CD4-positive, alpha-beta T cell treated with Interleukin-17A for 4 hours (primary cell): ENCODE measurements around the gene ALPK1.
"Not testable (repeated sequence)": the region's sequence is repeated elsewhere in the genome, so short reads cannot be mapped to it uniquely, and the experiment has no call there.

Source experiments
- DNase-seq: peaks from one replicate; pipeline ENCODE4 v3.0.0-alpha.2; 2020; ENCODE audit warnings: mixed read lengths

ALPK1 gene

GRCh38 chr4:112473985-112474384 lies 176.8 kb downstream of the ALPK1 start:
- DNase-seq: no peak

DNA sequence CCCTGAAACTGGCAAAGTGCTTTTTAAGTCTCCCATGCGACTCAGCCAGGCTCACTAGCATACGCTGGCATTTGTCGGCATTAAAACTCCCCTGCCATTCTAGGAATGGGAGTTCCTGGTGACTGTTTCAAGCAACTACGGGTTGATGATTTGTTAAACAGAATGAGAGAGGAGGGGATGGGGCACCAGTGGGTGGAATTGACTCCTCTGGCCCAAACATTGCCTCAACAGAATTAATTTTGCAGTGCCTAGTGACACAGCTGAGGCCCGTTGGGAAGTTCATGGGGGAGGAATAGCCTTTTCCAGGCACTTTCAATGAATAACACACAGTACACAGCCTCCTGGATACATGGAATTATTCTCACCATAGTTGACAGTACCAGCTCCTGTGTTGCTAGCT lies 188.8 kb downstream of the ALPK1 start:
- DNase-seq: no peak

DNA sequence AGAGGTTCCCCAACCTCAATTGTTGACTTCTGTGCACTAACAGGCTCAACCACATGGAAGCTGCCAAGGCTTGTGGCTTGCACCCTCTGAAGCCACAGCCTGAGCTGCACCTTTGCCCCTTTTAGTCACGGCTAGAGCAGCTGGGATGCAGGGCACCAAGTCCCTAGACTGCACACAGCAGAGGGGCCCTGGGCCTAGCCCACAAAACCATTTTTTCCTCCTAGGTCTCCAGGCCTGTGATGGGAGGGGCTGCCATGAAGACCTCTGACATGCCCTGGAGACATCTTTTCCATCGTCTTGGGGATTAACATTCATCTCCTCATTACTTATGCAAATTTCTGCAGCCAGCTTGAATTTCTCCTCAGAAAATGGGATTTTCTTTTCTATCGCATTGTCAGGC lies 193.6 kb downstream of the ALPK1 start:
- DNase-seq: not testable (repeated sequence)
